ENCODE data around the gene FYCO1.

Gene FYCO1

GRCh38 chr3:45872569-45872968 lies 123.1 kb downstream of the FYCO1 start:
- no peaks in the 10 kb centered on the region for H3K9me3 ChIP-seq (ENCODE audit: control insufficient read depth in 1 of 2, low read length in 2 of 2)
- H3K27me3 ChIP-seq (ENCODE audit: low read depth, low read length): no peaks in the 10 kb centered on the region
- no peaks in the 10 kb centered on the region for H3K4me1 ChIP-seq (ENCODE audit: control insufficient read depth in 1 of 2, insufficient read depth in 2 of 2, low read length in 2 of 2)
- no peaks in the 10 kb centered on the region for H3K36me3 ChIP-seq (ENCODE audit: control insufficient read depth in 1 of 2, insufficient read depth in 2 of 2, low read length in 2 of 2)
- H3K4me3 ChIP-seq (ENCODE audit: low read depth in 1 of 2, low read length in 2 of 2): no peak overlapping the region
- H3K27ac ChIP-seq (ENCODE audit: low read length): no peak overlapping the region

- no peaks in the 10 kb centered on the region for H3K36me3 ChIP-seq (ENCODE audit: control insufficient read depth in 1 of 2, insufficient read depth in 2 of 2, low read length in 2 of 2)
- H3K27me3 ChIP-seq (ENCODE audit: low read depth, low read length): no peaks in the 10 kb centered on the region
- no peak overlapping the region for H3K4me3 ChIP-seq (ENCODE audit: low read depth in 1 of 2, low read length in 2 of 2)
- no peaks in the 10 kb centered on the region for H3K4me1 ChIP-seq (ENCODE audit: control insufficient read depth in 1 of 2, insufficient read depth in 2 of 2, low read length in 2 of 2)
- H3K27ac ChIP-seq (ENCODE audit: low read length): no peak overlapping the region
- no peaks in the 10 kb centered on the region for H3K9me3 ChIP-seq (ENCODE audit: control insufficient read depth in 1 of 2, low read length in 2 of 2)
Observed at GRCh38 chr3:45871780-45872179, 123.8 kb downstream of the FYCO1 start.

- H3K36me3 ChIP-seq (ENCODE audit: control insufficient read depth in 1 of 2, insufficient read depth in 2 of 2, low read length in 2 of 2): no peaks in the 10 kb centered on the region
- H3K27me3 ChIP-seq (ENCODE audit: low read depth, low read length): no peaks in the 10 kb centered on the region
- no peaks in the 10 kb centered on the region for H3K9me3 ChIP-seq (ENCODE audit: control insufficient read depth in 1 of 2, low read length in 2 of 2)
- H3K27ac ChIP-seq (ENCODE audit: low read length): no peak overlapping the region
- no peak overlapping the region for H3K4me3 ChIP-seq (ENCODE audit: low read depth in 1 of 2, low read length in 2 of 2)
- no peaks in the 10 kb centered on the region for H3K4me1 ChIP-seq (ENCODE audit: control insufficient read depth in 1 of 2, insufficient read depth in 2 of 2, low read length in 2 of 2)
Observed at GRCh38 chr3:45870099-45870498, 125.5 kb downstream of the FYCO1 start.

GRCh38 chr3:45869638-45870037 lies 126.0 kb downstream of the FYCO1 start:
- Histone ChIP-seq H3K9me3 (ENCODE audit: control insufficient read depth in 1 of 2, low read length in 2 of 2) (no peaks in the 10 kb centered on the region), H3K27me3 (ENCODE audit: low read depth, low read length) (no peaks in the 10 kb centered on the region), H3K27ac (ENCODE audit: low read length) (no peak overlapping the region), H3K4me3 (ENCODE audit: low read depth in 1 of 2, low read length in 2 of 2) (no peak overlapping the region), H3K4me1 (ENCODE audit: control insufficient read depth in 1 of 2, insufficient read depth in 2 of 2, low read length in 2 of 2) (no peaks in the 10 kb centered on the region), H3K36me3 (ENCODE audit: control insufficient read depth in 1 of 2, insufficient read depth in 2 of 2, low read length in 2 of 2) (no peaks in the 10 kb centered on the region)

- H3K4me3 ChIP-seq (ENCODE audit: low read depth in 1 of 2, low read length in 2 of 2): no peak overlapping the region
- H3K9me3 ChIP-seq (ENCODE audit: control insufficient read depth in 1 of 2, low read length in 2 of 2): peaks cover under 1 to 3% of the 10 kb centered on the region in 2 donors
- no peaks in the 10 kb centered on the region for H3K36me3 ChIP-seq (ENCODE audit: control insufficient read depth in 1 of 2, insufficient read depth in 2 of 2, low read length in 2 of 2)
- no peaks in the 10 kb centered on the region for H3K4me1 ChIP-seq (ENCODE audit: control insufficient read depth in 1 of 2, insufficient read depth in 2 of 2, low read length in 2 of 2)
- H3K27me3 ChIP-seq (ENCODE audit: low read depth, low read length): no peaks in the 10 kb centered on the region
- H3K27ac ChIP-seq (ENCODE audit: low read length): no peak overlapping the region
Observed at GRCh38 chr3:45868650-45869049, 127.0 kb downstream of the FYCO1 start.

GRCh38 chr3:45868213-45868612 lies 127.4 kb downstream of the FYCO1 start:
- Histone ChIP-seq H3K4me3 (ENCODE audit: low read depth in 1 of 2, low read length in 2 of 2) (no peak overlapping the region), H3K36me3 (ENCODE audit: control insufficient read depth in 1 of 2, insufficient read depth in 2 of 2, low read length in 2 of 2) (no peaks in the 10 kb centered on the region), H3K27me3 (ENCODE audit: low read depth, low read length) (no peaks in the 10 kb centered on the region), H3K9me3 (ENCODE audit: control insufficient read depth in 1 of 2, low read length in 2 of 2) (peaks cover 4 to 8% of the 10 kb centered on the region in 2 donors), H3K27ac (ENCODE audit: low read length) (no peak overlapping the region), H3K4me1 (ENCODE audit: control insufficient read depth in 1 of 2, insufficient read depth in 2 of 2, low read length in 2 of 2) (no peaks in the 10 kb centered on the region)
